Mesodermal cell (in vitro differentiated cells): ENCODE measurements around the gene DNAH10.
"Not testable (repeated sequence)": the region's sequence is repeated elsewhere in the genome, so short reads cannot be mapped to it uniquely, and the experiment has no call there.

Source experiments
- H3K27ac ChIP-seq: 2 replicates; pipeline ENCODE4 v1.7.0; 2013; ENCODE audit warnings: mild to moderate bottlenecking, low read depth, low read length, moderate library complexity; ENCODE audit not compliant: severe bottlenecking
- H3K36me3 ChIP-seq: 2 replicates; pipeline ENCODE4 v1.7.1; 2013; ENCODE audit warnings: mild to moderate bottlenecking, low read length, moderate library complexity; ENCODE audit not compliant: control insufficient read depth, insufficient read depth
- H3K4me1 ChIP-seq: one replicate; pipeline ENCODE4 v1.7.1; 2013; ENCODE audit warnings: mild to moderate bottlenecking, low read length; ENCODE audit not compliant: insufficient read depth, control insufficient read depth, poor library complexity, severe bottlenecking
- H3K4me3 ChIP-seq: 2 replicates; pipeline ENCODE4 v1.7.0; 2013; ENCODE audit warnings: low read length, control low read depth, mild to moderate bottlenecking; ENCODE audit not compliant: insufficient read depth, poor library complexity, severe bottlenecking; ENCODE audit errors: extremely low read depth
- H3K9me3 ChIP-seq: 2 replicates; pipeline ENCODE4 v1.7.1; 2013; ENCODE audit warnings: mild to moderate bottlenecking, low read length, moderate library complexity; ENCODE audit not compliant: control insufficient read depth
- WGBS, 2 experiments: methylation state at CpG; one replicate each; pipeline ENCODE4 v1.1.5; 2013; ENCODE audit warnings: missing lambda C conversion rate in 2 of 2; ENCODE audit not compliant: insufficient coverage in 2 of 2; 5-methylcytosine and 5-hydroxymethylcytosine counted together

DNAH10 gene

GRCh38 chr12:123905319-123905925 lies 143.3 kb downstream of the DNAH10 start:
- H3K27ac ChIP-seq = no peak overlapping the region
- H3K4me3 ChIP-seq = no peak overlapping the region
- 5 to 6% methylated on average over 2 to 4 of the region's 9 CpGs for WGBS, 2 experiments
- no peaks in the 10 kb centered on the region for H3K9me3 ChIP-seq
- H3K36me3 ChIP-seq = no peaks in the 10 kb centered on the region
- peaks cover 6% of the 10 kb centered on the region for H3K4me1 ChIP-seq

- no peaks in the 10 kb centered on the region for H3K4me1 ChIP-seq
- no peak overlapping the region for H3K4me3 ChIP-seq
- H3K9me3 ChIP-seq = no peaks in the 10 kb centered on the region
- H3K27ac ChIP-seq = peak overlapping the region; percentile 23
- WGBS, 2 experiments = 100% methylated on average over 3 of the region's 7 CpGs
- H3K36me3 ChIP-seq = no peaks in the 10 kb centered on the region
These were observed 144.8 kb downstream of the DNAH10 start for GRCh38 chr12:123906711-123907420.

- no peak overlapping the region for H3K4me3 ChIP-seq
- H3K4me1 ChIP-seq = no peaks in the 10 kb centered on the region
- 80 to 83% methylated on average over 9 of the region's 12 CpGs for WGBS, 2 experiments
- peak overlapping the region; percentile 29 for H3K27ac ChIP-seq
- no peaks in the 10 kb centered on the region for H3K9me3 ChIP-seq
- H3K36me3 ChIP-seq = no peaks in the 10 kb centered on the region
These were observed 145.8 kb downstream of the DNAH10 start for GRCh38 chr12:123907726-123908476.

- no peaks in the 10 kb centered on the region for H3K4me1 ChIP-seq
- H3K9me3 ChIP-seq = no peaks in the 10 kb centered on the region
- H3K36me3 ChIP-seq = no peaks in the 10 kb centered on the region
- WGBS, 2 experiments = 91 to 93% methylated on average over 37 of the region's 37 CpGs
- no peak overlapping the region for H3K4me3 ChIP-seq
- no peak overlapping the region for H3K27ac ChIP-seq
These were observed 147.0 kb downstream of the DNAH10 start for GRCh38 chr12:123908884-123909725.

GRCh38 chr12:123910057-123910456 lies 148.0 kb downstream of the DNAH10 start:
- WGBS, 2 experiments = 88 to 89% methylated on average over 3 to 7 of the region's 8 CpGs
- peak overlapping the region; percentile 17 for H3K27ac ChIP-seq

GRCh38 chr12:123910761-123911193 lies 148.7 kb downstream of the DNAH10 start:
- Histone ChIP-seq H3K4me3 (no peak overlapping the region), H3K4me1 (no peaks in the 10 kb centered on the region), H3K9me3 (no peaks in the 10 kb centered on the region), H3K36me3 (no peaks in the 10 kb centered on the region), H3K27ac (peak overlapping the region; percentile 17)
- 91 to 100% methylated on average over 2 to 3 of the region's 5 CpGs for WGBS, 2 experiments

More at GRCh38 chr12:123910057-123910456, 148.0 kb downstream of the DNAH10 start:
- Histone ChIP-seq H3K36me3 (no peaks in the 10 kb centered on the region), H3K4me1 (no peaks in the 10 kb centered on the region), H3K9me3 (no peaks in the 10 kb centered on the region), H3K4me3 (no peak overlapping the region)

GRCh38 chr12:123911672-123912409 lies 149.7 kb downstream of the DNAH10 start:
- WGBS, 2 experiments = no CpG with 5 or more reads among the region's 9 CpGs
- H3K27ac ChIP-seq, H3K4me1 ChIP-seq, H3K36me3 ChIP-seq, H3K9me3 ChIP-seq, H3K4me3 ChIP-seq: not testable (repeated sequence)

GRCh38 chr12:123912415-123913380 lies 150.6 kb downstream of the DNAH10 start:
- no peak overlapping the region for H3K27ac ChIP-seq
- no peaks in the 10 kb centered on the region for H3K9me3 ChIP-seq
- 94 to 95% methylated on average over 21 to 22 of the region's 25 CpGs for WGBS, 2 experiments
- no peaks in the 10 kb centered on the region for H3K4me1 ChIP-seq
- no peak overlapping the region for H3K4me3 ChIP-seq
- H3K36me3 ChIP-seq = no peaks in the 10 kb centered on the region

- WGBS, 2 experiments = 57 to 71% methylated on average over 9 to 17 of the region's 20 CpGs
- H3K4me1 ChIP-seq = no peaks in the 10 kb centered on the region
- H3K27ac ChIP-seq = no peak overlapping the region
- no peak overlapping the region for H3K4me3 ChIP-seq
- no peaks in the 10 kb centered on the region for H3K9me3 ChIP-seq
- no peaks in the 10 kb centered on the region for H3K36me3 ChIP-seq
These were observed 152.7 kb downstream of the DNAH10 start for GRCh38 chr12:123914726-123915333.
